Mesendoderm (in vitro differentiated cells): Measurements from ENCODE around the gene RMND5A.

ENCODE experiments used
- DNase-seq: peaks from one replicate; pipeline ENCODE4 v3.0.0; 2013
- H2AK5ac ChIP-seq: 2 replicates; pipeline ENCODE4 v1.6.1; 2013; ENCODE audit warnings: low read length, inconsistent platforms
- H2BK120ac ChIP-seq: 2 replicates; pipeline ENCODE4 v1.6.1; 2013; ENCODE audit warnings: low read depth, mild to moderate bottlenecking, low read length, moderate library complexity, mixed read lengths
- H2BK15ac ChIP-seq: replicated peaks from 2 replicates; pipeline ENCODE4 v1.6.1; 2013; ENCODE audit warnings: low read depth, mild to moderate bottlenecking, moderate library complexity
- H2BK5ac ChIP-seq: 2 replicates; pipeline ENCODE4 v1.6.1; 2013; ENCODE audit warnings: low read length, inconsistent platforms
- H3K18ac ChIP-seq: 2 replicates; pipeline ENCODE4 v1.6.1; 2013; ENCODE audit warnings: mild to moderate bottlenecking, low read length, mixed read lengths
- H3K23ac ChIP-seq: one replicate; pipeline ENCODE4 v1.6.1; 2013; ENCODE audit warnings: low read length
- H3K27ac ChIP-seq: 2 replicates; pipeline ENCODE4 v1.5.1; 2013; ENCODE audit warnings: low read depth, mild to moderate bottlenecking, inconsistent platforms, low read length, moderate library complexity
- H3K27me3 ChIP-seq: 2 replicates; pipeline ENCODE4 v1.6.1; 2013; ENCODE audit warnings: low read length, control low read depth, mild to moderate bottlenecking, inconsistent platforms; ENCODE audit not compliant: insufficient read depth, poor library complexity
- H3K36me3 ChIP-seq: 2 replicates; pipeline ENCODE4 v1.6.1; 2013; ENCODE audit warnings: low read length, inconsistent platforms; ENCODE audit not compliant: control insufficient read depth, insufficient read depth
- H3K4ac ChIP-seq: one replicate; pipeline ENCODE4 v1.6.1; 2013; ENCODE audit warnings: low read depth, mild to moderate bottlenecking, low read length, moderate library complexity
- H3K4me1 ChIP-seq: 2 replicates; pipeline ENCODE4 v1.6.1; 2013; ENCODE audit warnings: low read depth, low read length, inconsistent platforms; ENCODE audit not compliant: control insufficient read depth
- H3K4me2 ChIP-seq: 2 replicates; pipeline ENCODE4 v1.6.1; 2013; ENCODE audit warnings: low read length
- H3K4me3 ChIP-seq: 2 replicates; pipeline ENCODE4 v1.5.1; 2013; ENCODE audit warnings: mild to moderate bottlenecking, low read length
- H3K56ac ChIP-seq: one replicate; pipeline ENCODE4 v1.6.1; 2013; ENCODE audit warnings: low read length
- H3K79me1 ChIP-seq: 2 replicates; pipeline ENCODE4 v1.6.1; 2013; ENCODE audit warnings: low read length, inconsistent platforms
- H3K79me2 ChIP-seq: 2 replicates; pipeline ENCODE4 v1.6.1; 2013; ENCODE audit warnings: mild to moderate bottlenecking, low read length; ENCODE audit not compliant: control insufficient read depth, insufficient read depth
- H3K9ac ChIP-seq: 2 replicates; pipeline ENCODE4 v1.6.1; 2013; ENCODE audit warnings: low read length, inconsistent platforms
- H4K5ac ChIP-seq: one replicate; pipeline ENCODE4 v1.6.1; 2013; ENCODE audit warnings: low read length
- H4K8ac ChIP-seq: one replicate; pipeline ENCODE4 v1.6.1; 2013; ENCODE audit warnings: low read depth, mild to moderate bottlenecking, control low read depth, low read length, moderate library complexity
- WGBS: extraction: QIAGEN DNeasy Blood & Tissue Kit; methylation state at CpG from one replicate; pipeline ENCODE4 v1.1.7; 2013; ENCODE audit warnings: low lambda C conversion rate, missing lambda C conversion rate; ENCODE audit not compliant: insufficient coverage; ENCODE audit errors: extremely low coverage; 5-methylcytosine and 5-hydroxymethylcytosine counted together

The RMND5A gene

GRCh38 chr2:86769838-86770237, 49.7 kb downstream of the RMND5A start:
- no peak overlapping the region for H3K4ac ChIP-seq
- no peak overlapping the region for H3K56ac ChIP-seq
- H4K5ac ChIP-seq, result no peak overlapping the region
- no peak overlapping the region for H2BK5ac ChIP-seq
- no peak overlapping the region for H3K23ac ChIP-seq
- peaks cover 1% of the 10 kb centered on the region for H3K79me1 ChIP-seq
- H2BK120ac ChIP-seq, result no peak overlapping the region
- no peaks in the 10 kb centered on the region for H3K27me3 ChIP-seq
- no peak for DNase-seq
- no peak overlapping the region for H4K8ac ChIP-seq
- H3K79me2 ChIP-seq, result no peaks in the 10 kb centered on the region
- no peak overlapping the region for H3K18ac ChIP-seq
- H3K4me2 ChIP-seq, result no peak overlapping the region
- H3K4me3 ChIP-seq, result no peak overlapping the region
- H3K27ac ChIP-seq, result no peak overlapping the region
- no peak overlapping the region for H3K9ac ChIP-seq
- no peak overlapping the region for H2BK15ac ChIP-seq
- WGBS, result no CpG with 5 or more reads among the region's 4 CpGs
- no peaks in the 10 kb centered on the region for H3K4me1 ChIP-seq
- H3K36me3 ChIP-seq, result no peaks in the 10 kb centered on the region
- no peak overlapping the region for H2AK5ac ChIP-seq

GRCh38 chr2:86770816-86771301, 50.8 kb downstream of the RMND5A start:
- Histone ChIP-seq H4K5ac (no peak overlapping the region), H3K9ac (no peak overlapping the region), H3K27me3 (no peaks in the 10 kb centered on the region), H3K56ac (no peak overlapping the region), H3K23ac (no peak overlapping the region), H2AK5ac (no peak overlapping the region), H3K27ac (no peak overlapping the region), H3K4me2 (no peak overlapping the region), H4K8ac (no peak overlapping the region), H3K18ac (no peak overlapping the region), H3K79me1 (no peaks in the 10 kb centered on the region), H3K36me3 (no peaks in the 10 kb centered on the region), H3K4me1 (no peaks in the 10 kb centered on the region), H3K79me2 (no peaks in the 10 kb centered on the region), H2BK120ac (no peak overlapping the region), H2BK15ac (no peak overlapping the region), H2BK5ac (no peak overlapping the region), H3K4ac (no peak overlapping the region), H3K4me3 (no peak overlapping the region)
- no CpG with 5 or more reads among the region's 6 CpGs for WGBS
- no peak for DNase-seq

GRCh38 chr2:86772611-86773010, 52.5 kb downstream of the RMND5A start:
- no peak overlapping the region for H3K23ac ChIP-seq
- H3K4me2 ChIP-seq, result no peak overlapping the region
- no peak overlapping the region for H4K8ac ChIP-seq
- no peak overlapping the region for H3K4ac ChIP-seq
- H3K27me3 ChIP-seq, result no peaks in the 10 kb centered on the region
- no peak overlapping the region for H4K5ac ChIP-seq
- no peak for DNase-seq
- H3K79me1 ChIP-seq, result no peaks in the 10 kb centered on the region
- H3K4me3 ChIP-seq, result no peak overlapping the region
- H2BK15ac ChIP-seq, result no peak overlapping the region
- no CpG with 5 or more reads among the region's 5 CpGs for WGBS
- H3K18ac ChIP-seq, result no peak overlapping the region
- no peaks in the 10 kb centered on the region for H3K4me1 ChIP-seq
- no peak overlapping the region for H2BK120ac ChIP-seq
- no peak overlapping the region for H2BK5ac ChIP-seq
- H3K56ac ChIP-seq, result no peak overlapping the region
- H2AK5ac ChIP-seq, result no peak overlapping the region
- H3K9ac ChIP-seq, result no peak overlapping the region
- H3K36me3 ChIP-seq, result no peaks in the 10 kb centered on the region
- no peaks in the 10 kb centered on the region for H3K79me2 ChIP-seq
- no peak overlapping the region for H3K27ac ChIP-seq

GRCh38 chr2:86774862-86775261, 54.8 kb downstream of the RMND5A start:
- Histone ChIP-seq H4K5ac (no peak overlapping the region), H2AK5ac (no peak overlapping the region), H3K4me2 (no peak overlapping the region), H3K4ac (no peak overlapping the region), H3K27ac (no peak overlapping the region), H3K36me3 (no peaks in the 10 kb centered on the region), H3K9ac (no peak overlapping the region), H4K8ac (no peak overlapping the region), H3K23ac (no peak overlapping the region), H3K18ac (no peak overlapping the region), H3K79me1 (no peaks in the 10 kb centered on the region), H3K56ac (no peak overlapping the region), H3K4me3 (no peak overlapping the region), H2BK120ac (no peak overlapping the region), H3K4me1 (no peaks in the 10 kb centered on the region), H2BK15ac (no peak overlapping the region), H3K27me3 (no peaks in the 10 kb centered on the region), H2BK5ac (no peak overlapping the region), H3K79me2 (no peaks in the 10 kb centered on the region)
- WGBS, result no CpG with 5 or more reads among the region's 5 CpGs
- no peak for DNase-seq

- H3K23ac ChIP-seq, result no peak overlapping the region
- H3K9ac ChIP-seq, result no peak overlapping the region
- no peak overlapping the region for H4K5ac ChIP-seq
- H3K36me3 ChIP-seq, result no peaks in the 10 kb centered on the region
- H3K4me2 ChIP-seq, result no peak overlapping the region
- no peak overlapping the region for H3K56ac ChIP-seq
- no peak overlapping the region for H4K8ac ChIP-seq
- H2BK15ac ChIP-seq, result no peak overlapping the region
- no peak overlapping the region for H3K18ac ChIP-seq
- WGBS, result no CpG with 5 or more reads among the region's 4 CpGs
- no peak overlapping the region for H3K4me3 ChIP-seq
- H2AK5ac ChIP-seq, result no peak overlapping the region
- H3K4me1 ChIP-seq, result no peaks in the 10 kb centered on the region
- no peaks in the 10 kb centered on the region for H3K27me3 ChIP-seq
- H3K79me2 ChIP-seq, result no peaks in the 10 kb centered on the region
- no peak overlapping the region for H2BK120ac ChIP-seq
- no peak overlapping the region for H3K27ac ChIP-seq
- H3K79me1 ChIP-seq, result no peaks in the 10 kb centered on the region
- H3K4ac ChIP-seq, result no peak overlapping the region
- no peak overlapping the region for H2BK5ac ChIP-seq
- DNase-seq, result no peak
Measured at GRCh38 chr2:86775338-86775737, 55.2 kb downstream of the RMND5A start.

GRCh38 chr2:86776532-86776931, 56.4 kb downstream of the RMND5A start:
- DNase-seq, result no peak
- Histone ChIP-seq H3K4me3 (no peak overlapping the region), H3K56ac (no peak overlapping the region), H3K36me3 (no peaks in the 10 kb centered on the region), H2BK5ac (no peak overlapping the region), H3K4me1 (no peaks in the 10 kb centered on the region), H2BK15ac (no peak overlapping the region), H4K8ac (no peak overlapping the region), H3K23ac (no peak overlapping the region), H3K4me2 (no peak overlapping the region), H2AK5ac (no peak overlapping the region), H3K4ac (no peak overlapping the region), H3K18ac (no peak overlapping the region), H3K79me2 (no peaks in the 10 kb centered on the region), H3K27ac (no peak overlapping the region), H3K9ac (no peak overlapping the region), H3K27me3 (no peaks in the 10 kb centered on the region), H3K79me1 (no peaks in the 10 kb centered on the region), H2BK120ac (no peak overlapping the region), H4K5ac (no peak overlapping the region)
- no CpG with 5 or more reads among the region's 7 CpGs for WGBS
